ENCODE measurements around the gene PRKCD. TPM values are rescaled to one million over a fixed set of nuclear protein-coding genes. Genes with fewer than 3 reads are reported as not detected.

PRKCD gene
- total and polyA plus RNA-seq, 2 of the 4 experiments (the other 2 are of a cell fraction), result 4.3 to 19.0 TPM

DNA sequence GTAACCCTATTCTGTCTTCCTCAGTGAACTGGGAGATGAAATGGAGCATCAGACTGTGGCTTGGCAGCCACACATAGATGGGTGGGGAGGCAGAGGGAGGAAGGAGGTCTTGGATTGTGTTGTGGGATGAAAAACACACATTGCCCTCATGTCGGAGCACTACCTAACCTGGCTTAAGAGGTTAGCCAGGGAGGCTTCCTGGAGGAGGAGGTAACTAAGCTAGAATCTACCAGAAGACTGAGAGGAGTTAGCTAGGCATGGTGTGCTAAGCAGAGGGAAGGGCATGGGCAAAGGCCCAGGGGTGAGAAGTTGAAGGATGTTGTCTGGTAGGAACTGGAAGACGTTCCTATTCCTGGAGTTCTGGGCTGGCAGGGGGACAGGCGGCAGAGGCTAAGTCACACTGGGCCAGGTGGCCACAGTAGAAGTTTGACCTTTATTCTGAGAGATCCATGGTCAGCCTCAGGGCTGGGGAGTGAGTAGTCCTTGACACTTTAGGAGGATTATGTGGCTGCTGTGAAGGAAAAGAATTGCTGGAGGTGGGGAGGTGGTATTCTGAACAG is 7.7 kb upstream of the PRKCD start:
- Histone ChIP-seq H3K27me3 (ENCODE audit: control insufficient read depth, insufficient read depth, low read length) (peaks cover 36% of the 10 kb centered on the region), H2AK9ac (replicated peaks; ENCODE audit: low read depth, low read length, poor library complexity) (no peak overlapping the region), H4K91ac (ENCODE audit: insufficient read depth, low read depth, low read length) (no peak overlapping the region), H4K5ac (ENCODE audit: low read depth, low read length) (no peak overlapping the region), H3K9me1 (ENCODE audit: insufficient read depth, low read length) (no peaks in the 10 kb centered on the region), H3K4me3 (ENCODE audit: insufficient read depth, low read depth, low read length) (no peak overlapping the region), H3K79me1 (ENCODE audit: low read depth in 1 of 2, low read length in 2 of 2) (no peaks in the 10 kb centered on the region), H2AFZ (replicated peaks; ENCODE audit: low read length, poor library complexity) (no peak overlapping the region), H3K4ac (ENCODE audit: low read depth, low read length) (no peak overlapping the region), H3K56ac (ENCODE audit: extremely low read depth, insufficient read depth, low read length) (no peak overlapping the region), H2BK15ac (ENCODE audit: low read depth, low read length) (no peak overlapping the region), H3K23ac (ENCODE audit: low read depth, low read length) (no peak overlapping the region), H2BK20ac (ENCODE audit: low read depth, low read length) (no peak overlapping the region), H3K9ac (ENCODE audit: low read depth, low read length) (no peak overlapping the region), H3K4me2 (ENCODE audit: low read depth, low read length) (no peak overlapping the region), H2AK5ac (ENCODE audit: low read depth, low read length) (no peak overlapping the region), H2BK120ac (ENCODE audit: low read depth, low read length) (no peak overlapping the region), H4K8ac (ENCODE audit: low read depth in 2 of 2, low read length in 2 of 2) (no peak overlapping the region), H3K4me1 (ENCODE audit: control insufficient read depth, insufficient read depth, low read length) (peaks cover 5% of the 10 kb centered on the region), H3K27ac (ENCODE audit: insufficient read depth, low read length) (no peak overlapping the region), H3K36me3 (ENCODE audit: control insufficient read depth, insufficient read depth, low read length) (no peaks in the 10 kb centered on the region), H3K18ac (ENCODE audit: low read depth, low read length) (no peak overlapping the region), H2BK5ac (ENCODE audit: low read depth, low read length, poor library complexity, severe bottlenecking) (no peak overlapping the region), H3K14ac (replicated peaks; ENCODE audit: low read depth, low read length) (no peak overlapping the region), H4K20me1 (ENCODE audit: insufficient read depth, low read length) (no peaks in the 10 kb centered on the region), H3K9me3 (ENCODE audit: control insufficient read depth, insufficient read depth, low read length) (no peaks in the 10 kb centered on the region)
- no TSS peak for BruUV-seq (replicated peaks)
- ATAC-seq (ENCODE audit: low read depth) (no peak), DNase-seq (no peak)
- CTCF ChIA-PET, result no interaction called here
- in situ Hi-C loops (cut with MboI; ENCODE audit: low sequenced_read_pairs), result no loop called here
- 92% methylated on average over 2 of the region's 3 CpGs; no CpG with 5 or more reads in 1 of the 2 experiments for WGBS, 2 experiments (ENCODE audit: extremely low coverage in 2 of 2, insufficient read length in 1 of 2)
- no peak for TF ChIP-seq FOS (IDR thresholded peaks at IDR 0.05; ENCODE audit: low read depth, low read length)
- TF ChIP-seq POLR2A (IDR thresholded peaks at IDR 0.05; ENCODE audit: low read depth, low read length), result no peak
- TF ChIP-seq CHD1 (IDR thresholded peaks at IDR 0.05; ENCODE audit: low read depth, low read length), result no peak
- TF ChIP-seq RAD21 (IDR thresholded peaks at IDR 0.05; ENCODE audit: low read length), result no peak
- no peak for TF ChIP-seq MXI1 (IDR thresholded peaks at IDR 0.05; ENCODE audit: borderline replicate concordance, low read depth, low read length)
- TF ChIP-seq, protein P1, sequence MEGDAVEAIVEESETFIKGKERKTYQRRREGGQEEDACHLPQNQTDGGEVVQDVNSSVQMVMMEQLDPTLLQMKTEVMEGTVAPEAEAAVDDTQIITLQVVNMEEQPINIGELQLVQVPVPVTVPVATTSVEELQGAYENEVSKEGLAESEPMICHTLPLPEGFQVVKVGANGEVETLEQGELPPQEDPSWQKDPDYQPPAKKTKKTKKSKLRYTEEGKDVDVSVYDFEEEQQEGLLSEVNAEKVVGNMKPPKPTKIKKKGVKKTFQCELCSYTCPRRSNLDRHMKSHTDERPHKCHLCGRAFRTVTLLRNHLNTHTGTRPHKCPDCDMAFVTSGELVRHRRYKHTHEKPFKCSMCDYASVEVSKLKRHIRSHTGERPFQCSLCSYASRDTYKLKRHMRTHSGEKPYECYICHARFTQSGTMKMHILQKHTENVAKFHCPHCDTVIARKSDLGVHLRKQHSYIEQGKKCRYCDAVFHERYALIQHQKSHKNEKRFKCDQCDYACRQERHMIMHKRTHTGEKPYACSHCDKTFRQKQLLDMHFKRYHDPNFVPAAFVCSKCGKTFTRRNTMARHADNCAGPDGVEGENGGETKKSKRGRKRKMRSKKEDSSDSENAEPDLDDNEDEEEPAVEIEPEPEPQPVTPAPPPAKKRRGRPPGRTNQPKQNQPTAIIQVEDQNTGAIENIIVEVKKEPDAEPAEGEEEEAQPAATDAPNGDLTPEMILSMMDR (conservative IDR thresholded peaks at IDR 0.05; ENCODE audit: low read depth, low read length), result no peak
- no peak for TF ChIP-seq MAFK (IDR thresholded peaks at IDR 0.05; ENCODE audit: low read depth, low read length)
- no peak for TF ChIP-seq MAZ (IDR thresholded peaks at IDR 0.05; ENCODE audit: borderline replicate concordance, low read depth, low read length)
- dilution Hi-C loops (cut with HindIII; ENCODE audit: low sequenced_read_pairs, unreplicated experiment), result no loop called here
- intact Hi-C loops (cut with micrococcal nuclease), result no loop called here
- POLR2A ChIA-PET (ENCODE audit: unreplicated experiment), result no interaction called here

Measured in IMR-90 (cell line).